Smooth muscle cell (in vitro differentiated cells): ENCODE results near the gene AP2B1. TPM values are rescaled to one million over a fixed set of nuclear protein-coding genes. Genes with fewer than 3 reads are reported as not detected.
A peak's percentile ranks its signal among the peaks of the same experiment; 100 is the strongest.

Experiments
- DNase-seq: peaks from one replicate; lab custom pipeline; 2025; ENCODE audit not compliant: unreplicated experiment; lab: John Stamatoyannopoulos, UW
- H2AFZ ChIP-seq: fragments of 200-600 bp; sonication (generic); 2 replicates; pipeline ENCODE4 v1.6.0; 2016; ENCODE audit warnings: antibody characterized with exemption, low read depth, mild to moderate bottlenecking
- H3F3A ChIP-seq: fragments of 200-600 bp; sonication (generic); 2 replicates; pipeline ENCODE4 v1.6.0; 2017; ENCODE audit warnings: antibody characterized with exemption, low read depth
- H3K27ac ChIP-seq: fragments of 200-600 bp; sonication (generic); 2 replicates; pipeline ENCODE4 v1.5.1; 2016; ENCODE audit warnings: low read depth, mild to moderate bottlenecking
- H3K27me3 ChIP-seq: fragments of 200-600 bp; sonication (generic); 2 replicates; pipeline ENCODE4 v1.6.1; 2016; ENCODE audit warnings: low read depth, mild to moderate bottlenecking
- H3K36me3 ChIP-seq: fragments of 200-600 bp; sonication (generic); 2 replicates; pipeline ENCODE4 v1.5.1; 2016; ENCODE audit warnings: low read depth
- H3K4me1 ChIP-seq: fragments of 200-600 bp; sonication (generic); 2 replicates; pipeline ENCODE4 v1.5.1; 2016; ENCODE audit warnings: low read depth
- H3K4me2 ChIP-seq: fragments of 200-600 bp; sonication (generic); 2 replicates; pipeline ENCODE4 v1.6.0; 2016; ENCODE audit warnings: mild to moderate bottlenecking
- H3K4me3 ChIP-seq: fragments of 200-600 bp; sonication (generic); 2 replicates; pipeline ENCODE4 v1.5.1; 2016; ENCODE audit warnings: mild to moderate bottlenecking
- H3K79me2 ChIP-seq: fragments of 200-600 bp; sonication (generic); 2 replicates; pipeline ENCODE4 v1.6.0; 2016; ENCODE audit warnings: low read depth, mild to moderate bottlenecking
- H3K9ac ChIP-seq: fragments of 200-600 bp; sonication (generic); 2 replicates; pipeline ENCODE4 v1.6.0; 2016; ENCODE audit warnings: low read depth
- H3K9me3 ChIP-seq: fragments of 200-600 bp; sonication (generic); replicated peaks from 2 replicates; pipeline ENCODE4 v1.5.1; 2016; ENCODE audit warnings: low read depth
- H4K20me1 ChIP-seq: fragments of 200-600 bp; sonication (generic); 2 replicates; pipeline ENCODE4 v1.6.0; 2016; ENCODE audit warnings: low read depth
- CTCF ChIP-seq: fragments of 200-600 bp; sonication (generic); IDR thresholded peaks from 2 replicates; pipeline ENCODE4 v1.5.1; 2017; ENCODE audit warnings: borderline replicate concordance, mild to moderate bottlenecking, antibody characterized with exemption; ENCODE audit not compliant: insufficient read depth, poor library complexity, severe bottlenecking
- WGBS: methylation state at CpG from one replicate; pipeline ENCODE4 v1.1.7; 2016; ENCODE audit warnings: low lambda C conversion rate; 5-methylcytosine and 5-hydroxymethylcytosine counted together
- polyA plus RNA-seq: library from polyadenylated mRNA; unstranded; fragments of >200 nt; fragmentation: Nextera tagmentation; extraction: Ambion mirVana; gene quantifications from 2 replicates; pipeline ENCODE4 v1.2.1, GENCODE V29; 2016
- total RNA-seq: library from RNA; depleted of rRNA; stranded (reverse); fragments of >200 nt; gene quantifications from 2 replicates; pipeline ENCODE4 v1.2.3, GENCODE V29; 2014

AP2B1 gene
- total and polyA plus RNA-seq, 2 experiments from 2014 or later, result 58.5 to 92.3 TPM

GRCh38 chr17:35621768-35622167, 34.6 kb downstream of the AP2B1 start:
- no peaks in the 10 kb centered on the region for H3K4me1 ChIP-seq
- H3K79me2 ChIP-seq, result peaks cover 9% of the 10 kb centered on the region
- no peak overlapping the region for H3K4me3 ChIP-seq
- H3F3A ChIP-seq, result no peaks in the 10 kb centered on the region
- no peak overlapping the region for H3K27ac ChIP-seq
- H2AFZ ChIP-seq, result no peak overlapping the region
- H3K27me3 ChIP-seq, result no peaks in the 10 kb centered on the region
- no peak for TF ChIP-seq CTCF
- H3K36me3 ChIP-seq, result peaks cover 14% of the 10 kb centered on the region
- no peak for DNase-seq
- H3K9ac ChIP-seq, result no peak overlapping the region
- H3K4me2 ChIP-seq, result no peak overlapping the region
- peaks cover 40% of the 10 kb centered on the region for H4K20me1 ChIP-seq
- no peaks in the 10 kb centered on the region for H3K9me3 ChIP-seq
- WGBS, result 88% methylated on average over 1 of the region's 1 CpG

GRCh38 chr17:35627417-35627816, 40.3 kb downstream of the AP2B1 start:
- H4K20me1 ChIP-seq, result peaks cover 24% of the 10 kb centered on the region
- no peak for DNase-seq
- H3K79me2 ChIP-seq, result peaks cover under 1% of the 10 kb centered on the region
- no peak overlapping the region for H3K4me3 ChIP-seq
- H2AFZ ChIP-seq, result no peak overlapping the region
- H3K9ac ChIP-seq, result no peak overlapping the region
- H3K27ac ChIP-seq, result no peak overlapping the region
- WGBS, result 97% methylated on average over 4 of the region's 4 CpGs
- H3F3A ChIP-seq, result no peaks in the 10 kb centered on the region
- no peak for TF ChIP-seq CTCF
- no peaks in the 10 kb centered on the region for H3K4me1 ChIP-seq
- H3K27me3 ChIP-seq, result no peaks in the 10 kb centered on the region
- no peaks in the 10 kb centered on the region for H3K9me3 ChIP-seq
- H3K4me2 ChIP-seq, result no peak overlapping the region
- H3K36me3 ChIP-seq, result peaks cover 14% of the 10 kb centered on the region

- Histone ChIP-seq H3K4me3 (no peak overlapping the region), H3K9me3 (no peaks in the 10 kb centered on the region), H3F3A (no peaks in the 10 kb centered on the region), H3K9ac (no peak overlapping the region), H4K20me1 (peaks cover 20% of the 10 kb centered on the region), H3K4me1 (no peaks in the 10 kb centered on the region), H3K4me2 (no peak overlapping the region), H3K79me2 (peaks cover 7% of the 10 kb centered on the region), H3K27ac (peak overlapping the region; percentile 15), H2AFZ (no peak overlapping the region), H3K27me3 (no peaks in the 10 kb centered on the region), H3K36me3 (peaks cover 11% of the 10 kb centered on the region)
- DNase-seq, result no peak
- WGBS, result 31% methylated on average over 1 of the region's 1 CpG
- TF ChIP-seq CTCF, result no peak
Measured at GRCh38 chr17:35630530-35631148, 43.5 kb downstream of the AP2B1 start.

- H3K27me3 ChIP-seq, result no peaks in the 10 kb centered on the region
- peaks cover 38% of the 10 kb centered on the region for H4K20me1 ChIP-seq
- no peak overlapping the region for H3K9ac ChIP-seq
- H2AFZ ChIP-seq, result no peak overlapping the region
- H3K9me3 ChIP-seq, result no peaks in the 10 kb centered on the region
- H3K4me3 ChIP-seq, result no peak overlapping the region
- H3K79me2 ChIP-seq, result no peaks in the 10 kb centered on the region
- no peaks in the 10 kb centered on the region for H3F3A ChIP-seq
- H3K4me1 ChIP-seq, result no peaks in the 10 kb centered on the region
- DNase-seq, result no peak
- H3K27ac ChIP-seq, result no peak overlapping the region
- H3K4me2 ChIP-seq, result no peak overlapping the region
- peaks cover 31% of the 10 kb centered on the region for H3K36me3 ChIP-seq
- no peak for TF ChIP-seq CTCF
- WGBS, result 78% methylated on average over 4 of the region's 4 CpGs
Measured at GRCh38 chr17:35641032-35641431, 53.9 kb downstream of the AP2B1 start.
